ENCODE data around the gene C4BPB.

The C4BPB gene

DNA sequence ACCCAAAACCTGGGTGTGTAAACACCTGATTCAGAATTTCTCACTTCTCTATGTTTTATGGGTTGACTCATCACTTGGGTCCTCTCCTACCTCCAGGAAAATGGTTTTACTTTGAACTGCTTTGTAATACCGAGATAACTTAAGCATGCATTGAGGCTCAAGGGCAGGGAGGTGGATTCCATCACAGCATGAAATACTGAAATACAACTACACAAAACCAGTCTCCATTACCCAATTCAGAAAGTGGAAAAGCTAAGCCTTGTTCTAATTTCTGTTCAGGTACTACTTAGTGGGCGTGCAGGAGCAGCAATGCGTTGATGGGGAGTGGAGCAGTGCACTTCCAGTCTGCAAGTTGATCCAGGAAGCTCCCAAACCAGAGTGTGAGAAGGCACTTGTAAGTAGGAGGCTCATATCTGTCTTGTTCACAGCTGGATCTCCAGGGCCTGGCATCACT is 9.2 kb downstream of the C4BPB start:
- Histone ChIP-seq H3K27me3 (ENCODE audit: control insufficient read depth, insufficient read depth, low read length) (no peaks in the 10 kb centered on the region), H3K9ac (ENCODE audit: low read length) (no peak overlapping the region), H3K4me1 (ENCODE audit: control insufficient read depth, insufficient read depth, low read length) (no peaks in the 10 kb centered on the region), H3K27ac (ENCODE audit: low read depth, low read length) (no peak overlapping the region), H3K36me3 (ENCODE audit: control insufficient read depth, insufficient read depth, low read length) (no peaks in the 10 kb centered on the region), H3K4me3 (ENCODE audit: low read length) (no peak overlapping the region)

DNA sequence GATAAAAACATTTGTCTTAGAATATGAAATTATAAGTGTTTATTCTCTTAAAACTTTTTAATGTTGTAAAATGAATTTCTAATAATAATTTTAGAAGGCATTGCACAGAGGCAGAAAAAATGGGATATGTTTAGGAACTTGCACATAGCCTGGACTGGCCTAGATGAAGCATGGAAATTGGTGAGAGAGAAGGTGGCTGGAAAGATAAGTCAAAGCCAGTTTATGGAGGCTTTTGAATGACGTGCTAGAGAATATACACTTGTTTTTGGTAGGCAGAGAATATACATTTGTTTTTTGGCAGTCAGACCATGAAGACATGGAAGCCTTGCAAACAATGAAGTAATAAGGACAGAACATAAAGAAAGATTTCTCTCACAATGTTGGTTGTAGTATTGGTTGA is 13.1 kb downstream of the C4BPB start:
- H3K4me3 ChIP-seq (ENCODE audit: low read length) = no peak overlapping the region
- H3K4me1 ChIP-seq (ENCODE audit: control insufficient read depth, insufficient read depth, low read length) = no peaks in the 10 kb centered on the region
- no peak overlapping the region for H3K27ac ChIP-seq (ENCODE audit: low read depth, low read length)
- no peak overlapping the region for H3K9ac ChIP-seq (ENCODE audit: low read length)
- no peaks in the 10 kb centered on the region for H3K36me3 ChIP-seq (ENCODE audit: control insufficient read depth, insufficient read depth, low read length)
- no peaks in the 10 kb centered on the region for H3K27me3 ChIP-seq (ENCODE audit: control insufficient read depth, insufficient read depth, low read length)

DNA sequence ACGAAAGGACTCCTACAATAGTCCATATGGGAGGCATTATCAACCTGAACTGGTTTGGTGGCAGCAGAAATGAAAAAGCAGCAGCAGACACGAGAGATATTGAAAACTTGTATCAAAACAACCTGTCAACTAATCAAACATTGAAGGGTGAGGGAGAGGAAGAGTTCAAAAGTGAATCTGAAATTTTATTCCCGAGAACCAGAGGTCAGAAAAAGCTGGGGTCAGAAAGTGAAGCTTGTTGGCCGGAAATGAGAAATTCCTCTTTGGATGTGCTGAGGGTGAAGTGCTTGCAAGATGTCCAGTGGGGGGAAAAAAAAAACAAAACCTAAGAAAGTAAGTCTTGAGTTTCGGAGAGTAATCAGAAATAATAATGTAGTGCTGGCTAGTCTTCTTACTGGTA is 13.5 kb downstream of the C4BPB start:
- no peaks in the 10 kb centered on the region for H3K4me1 ChIP-seq (ENCODE audit: control insufficient read depth, insufficient read depth, low read length)
- no peak overlapping the region for H3K4me3 ChIP-seq (ENCODE audit: low read length)
- H3K36me3 ChIP-seq (ENCODE audit: control insufficient read depth, insufficient read depth, low read length) = no peaks in the 10 kb centered on the region
- no peak overlapping the region for H3K27ac ChIP-seq (ENCODE audit: low read depth, low read length)
- no peak overlapping the region for H3K9ac ChIP-seq (ENCODE audit: low read length)
- no peaks in the 10 kb centered on the region for H3K27me3 ChIP-seq (ENCODE audit: control insufficient read depth, insufficient read depth, low read length)

DNA sequence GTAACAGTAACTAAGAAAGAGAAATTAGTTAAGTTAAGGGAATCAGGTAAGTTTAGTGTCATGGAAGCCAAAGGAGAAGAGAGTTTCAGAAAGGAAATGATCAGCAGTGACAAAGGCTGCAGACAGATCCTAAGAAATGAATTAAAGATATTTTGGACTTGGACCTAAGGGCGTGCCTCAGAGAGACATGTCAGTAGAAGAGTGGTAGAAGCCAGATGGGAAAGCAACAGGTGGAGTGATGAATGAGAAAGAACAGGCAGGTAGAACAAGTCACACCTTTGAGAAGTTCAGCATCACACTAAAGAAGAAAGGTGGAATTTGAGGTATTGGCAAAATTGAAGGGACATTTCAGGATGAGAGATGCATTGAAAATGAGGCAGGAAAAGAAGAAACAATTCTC is 14.0 kb downstream of the C4BPB start:
- Histone ChIP-seq H3K27me3 (ENCODE audit: control insufficient read depth, insufficient read depth, low read length) (no peaks in the 10 kb centered on the region), H3K4me3 (ENCODE audit: low read length) (no peak overlapping the region), H3K9ac (ENCODE audit: low read length) (no peak overlapping the region), H3K36me3 (ENCODE audit: control insufficient read depth, insufficient read depth, low read length) (no peaks in the 10 kb centered on the region), H3K4me1 (ENCODE audit: control insufficient read depth, insufficient read depth, low read length) (no peaks in the 10 kb centered on the region), H3K27ac (ENCODE audit: low read depth, low read length) (no peak overlapping the region)

DNA sequence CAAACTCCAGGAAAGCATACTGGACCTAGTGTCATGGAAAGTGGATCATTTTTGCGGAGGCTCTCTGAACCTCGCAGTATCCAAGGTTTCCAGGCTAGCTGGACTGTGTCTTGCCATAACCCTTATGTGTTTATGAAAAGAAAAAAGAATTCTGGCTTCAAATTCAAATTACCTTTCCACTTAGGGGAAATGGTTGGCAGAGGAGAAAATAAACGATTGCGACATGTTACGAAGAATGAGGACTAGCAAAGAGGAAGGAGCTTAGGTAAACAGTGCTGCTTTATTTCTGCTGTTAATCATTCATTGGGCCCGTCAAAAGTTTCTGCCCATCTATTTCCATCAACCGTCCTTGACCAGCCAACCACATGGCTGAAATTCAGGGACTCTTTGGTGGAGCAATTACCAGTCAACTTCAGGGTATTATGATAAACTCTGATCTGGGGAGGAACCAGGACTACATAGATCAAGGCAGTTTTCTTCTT is 15.3 kb downstream of the C4BPB start, which contains the start of gene C4BPA:
Gene C4BPA (plus strand): TSS at position 342 of the 482 bp plus-strand sequence. CDS start 8,793 bp downstream, outside the sequence.
- H3K4me3 ChIP-seq (ENCODE audit: low read length) = no peak within 1 kb of the TSS
- H3K27me3 ChIP-seq (ENCODE audit: control insufficient read depth, insufficient read depth, low read length) = no peaks in the 10 kb centered on the region
- no peaks in the 10 kb centered on the region for H3K36me3 ChIP-seq (ENCODE audit: control insufficient read depth, insufficient read depth, low read length)
- H3K27ac ChIP-seq (ENCODE audit: low read depth, low read length) = no peak within 1 kb of the TSS
- no peak within 1 kb of the TSS for H3K9ac ChIP-seq (ENCODE audit: low read length)
- no peaks in the 10 kb centered on the region for H3K4me1 ChIP-seq (ENCODE audit: control insufficient read depth, insufficient read depth, low read length)

DNA sequence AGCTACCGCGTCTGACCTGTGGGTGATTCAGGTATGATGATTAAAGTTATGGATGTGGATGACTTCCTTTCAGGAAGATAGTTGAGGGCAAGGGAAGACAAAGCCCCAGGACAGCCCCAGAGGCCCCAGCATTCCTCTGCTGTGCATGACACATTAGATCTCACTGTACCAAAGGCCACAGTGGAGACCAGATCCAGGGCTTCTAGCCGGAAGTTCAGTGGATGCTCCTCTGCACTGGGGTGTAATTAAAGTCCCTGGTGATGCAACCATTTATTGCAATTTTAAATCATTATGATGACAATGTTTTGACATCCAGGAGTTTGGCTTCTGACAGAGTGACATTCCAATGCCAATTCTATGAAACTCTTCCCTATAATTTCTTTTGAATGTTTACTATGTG is 20.3 kb downstream of the C4BPB start:
- no peak overlapping the region for H3K9ac ChIP-seq (ENCODE audit: low read length)
- H3K4me1 ChIP-seq (ENCODE audit: control insufficient read depth, insufficient read depth, low read length) = no peaks in the 10 kb centered on the region
- H3K4me3 ChIP-seq (ENCODE audit: low read length) = no peak overlapping the region
- H3K36me3 ChIP-seq (ENCODE audit: control insufficient read depth, insufficient read depth, low read length) = no peaks in the 10 kb centered on the region
- H3K27me3 ChIP-seq (ENCODE audit: control insufficient read depth, insufficient read depth, low read length) = no peaks in the 10 kb centered on the region
- H3K27ac ChIP-seq (ENCODE audit: low read depth, low read length) = no peak overlapping the region

DNA sequence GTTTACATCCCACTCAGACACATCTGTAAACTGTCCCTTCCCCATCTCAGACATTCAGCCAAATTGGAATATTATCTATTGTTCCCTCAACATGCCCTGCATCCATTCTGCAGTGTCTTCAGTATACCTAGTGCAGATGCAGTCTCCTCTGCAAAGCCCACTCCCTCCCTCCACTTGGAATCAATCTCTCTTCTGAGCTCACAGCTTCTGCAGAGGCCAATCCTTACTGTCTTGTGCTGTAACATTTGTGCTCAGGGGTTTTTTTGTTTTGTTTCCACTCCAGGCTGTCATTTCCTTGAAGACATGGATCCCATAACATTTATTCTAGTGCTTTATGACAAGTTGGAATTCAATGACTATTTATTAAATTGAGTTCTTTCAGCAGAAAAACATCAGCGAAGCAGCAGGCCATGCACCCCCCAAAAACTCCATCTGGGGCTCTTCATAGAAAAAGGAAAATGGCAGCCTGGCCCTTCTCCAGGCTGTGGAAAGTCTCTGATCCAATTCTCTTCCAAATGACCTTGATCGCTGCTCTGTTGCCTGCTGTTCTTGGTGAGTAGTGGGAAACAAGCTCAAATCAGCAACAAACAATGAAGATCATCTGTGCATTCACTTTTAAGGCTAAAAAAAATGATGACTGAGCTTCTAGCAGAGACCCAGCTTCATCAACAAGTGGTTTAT is 24.1 kb downstream of the C4BPB start:
- Histone ChIP-seq H3K27ac (ENCODE audit: low read depth, low read length) (no peak overlapping the region), H3K36me3 (ENCODE audit: control insufficient read depth, insufficient read depth, low read length) (no peaks in the 10 kb centered on the region), H3K4me1 (ENCODE audit: control insufficient read depth, insufficient read depth, low read length) (no peaks in the 10 kb centered on the region), H3K4me3 (ENCODE audit: low read length) (no peak overlapping the region), H3K9ac (ENCODE audit: low read length) (no peak overlapping the region), H3K27me3 (ENCODE audit: control insufficient read depth, insufficient read depth, low read length) (no peaks in the 10 kb centered on the region)

DNA sequence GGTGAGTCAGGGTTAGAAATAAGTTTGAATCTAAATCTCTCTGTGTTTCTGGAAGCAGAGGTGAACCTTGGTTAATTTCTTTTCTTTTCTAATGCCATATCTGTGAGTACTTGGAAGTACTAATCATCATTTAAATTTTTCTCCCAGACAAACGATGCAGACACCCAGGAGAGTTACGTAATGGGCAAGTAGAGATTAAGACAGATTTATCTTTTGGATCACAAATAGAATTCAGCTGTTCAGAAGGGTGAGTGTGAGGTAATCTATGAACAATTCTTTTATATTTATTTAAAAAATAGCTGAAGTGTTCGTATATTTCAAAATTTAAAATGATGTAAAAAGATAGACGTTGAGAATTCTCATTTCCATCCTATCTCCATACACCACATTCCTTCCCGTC is 26.6 kb downstream of the C4BPB start:
- Histone ChIP-seq H3K36me3 (ENCODE audit: control insufficient read depth, insufficient read depth, low read length) (no peaks in the 10 kb centered on the region), H3K4me1 (ENCODE audit: control insufficient read depth, insufficient read depth, low read length) (no peaks in the 10 kb centered on the region), H3K9ac (ENCODE audit: low read length) (no peak overlapping the region), H3K27me3 (ENCODE audit: control insufficient read depth, insufficient read depth, low read length) (no peaks in the 10 kb centered on the region), H3K4me3 (ENCODE audit: low read length) (no peak overlapping the region), H3K27ac (ENCODE audit: low read depth, low read length) (no peak overlapping the region)

DNA sequence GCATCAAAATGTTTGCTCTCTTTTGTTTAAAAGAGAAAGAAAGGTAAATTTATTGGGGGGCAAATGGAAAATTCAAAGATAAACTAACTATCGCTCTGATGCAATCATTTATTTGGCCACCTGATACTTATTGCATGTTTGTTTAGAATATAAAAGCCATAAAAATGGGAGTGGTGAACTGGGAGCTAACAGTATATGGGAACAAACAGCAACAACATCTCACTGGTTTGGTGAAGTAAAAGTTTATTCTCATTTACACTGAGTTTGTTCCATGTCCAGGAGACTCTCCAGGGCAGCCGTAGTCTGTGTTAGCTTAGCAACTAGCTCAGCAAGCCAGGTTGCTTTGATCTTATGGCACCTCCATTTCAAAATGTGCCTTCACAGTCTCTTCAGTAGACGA is 35.7 kb downstream of the C4BPB start:
- no peak overlapping the region for H3K9ac ChIP-seq (ENCODE audit: low read length)
- no peak overlapping the region for H3K27ac ChIP-seq (ENCODE audit: low read depth, low read length)
- H3K4me3 ChIP-seq (ENCODE audit: low read length) = no peak overlapping the region
- H3K4me1 ChIP-seq (ENCODE audit: control insufficient read depth, insufficient read depth, low read length) = no peaks in the 10 kb centered on the region
- no peaks in the 10 kb centered on the region for H3K36me3 ChIP-seq (ENCODE audit: control insufficient read depth, insufficient read depth, low read length)
- H3K27me3 ChIP-seq (ENCODE audit: control insufficient read depth, insufficient read depth, low read length) = no peaks in the 10 kb centered on the region

DNA sequence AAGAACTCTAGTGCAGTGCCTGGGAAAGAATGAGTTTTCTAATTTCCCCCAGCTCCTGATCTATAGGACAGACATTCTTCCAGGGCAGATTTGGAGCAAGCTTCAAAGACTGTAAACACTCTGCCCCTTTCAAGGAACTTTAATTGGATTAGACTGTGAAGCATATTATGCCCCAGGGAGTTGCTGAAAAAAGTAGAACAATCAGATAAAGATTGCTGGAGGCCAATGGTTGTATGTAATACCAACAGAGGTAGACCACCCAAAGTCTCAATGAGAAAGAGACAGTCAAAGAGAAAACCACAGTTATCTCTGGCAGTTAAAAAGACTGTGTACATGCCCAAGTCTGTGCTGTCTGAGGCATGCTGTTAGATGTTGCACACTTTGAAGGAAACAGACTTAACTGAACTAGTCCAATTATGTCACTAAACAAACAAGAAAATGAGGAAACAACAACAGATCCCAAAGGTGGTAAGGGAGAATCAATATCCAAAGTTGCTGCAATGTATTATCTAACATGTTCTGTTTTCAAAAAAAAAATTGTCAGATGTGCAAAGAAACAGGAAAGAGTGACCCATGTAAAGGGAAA is 39.8 kb downstream of the C4BPB start:
- no peaks in the 10 kb centered on the region for H3K4me1 ChIP-seq (ENCODE audit: control insufficient read depth, insufficient read depth, low read length)
- H3K36me3 ChIP-seq (ENCODE audit: control insufficient read depth, insufficient read depth, low read length) = no peaks in the 10 kb centered on the region
- no peak overlapping the region for H3K27ac ChIP-seq (ENCODE audit: low read depth, low read length)
- no peak overlapping the region for H3K4me3 ChIP-seq (ENCODE audit: low read length)
- H3K9ac ChIP-seq (ENCODE audit: low read length) = no peak overlapping the region
- no peaks in the 10 kb centered on the region for H3K27me3 ChIP-seq (ENCODE audit: control insufficient read depth, insufficient read depth, low read length)

DNA sequence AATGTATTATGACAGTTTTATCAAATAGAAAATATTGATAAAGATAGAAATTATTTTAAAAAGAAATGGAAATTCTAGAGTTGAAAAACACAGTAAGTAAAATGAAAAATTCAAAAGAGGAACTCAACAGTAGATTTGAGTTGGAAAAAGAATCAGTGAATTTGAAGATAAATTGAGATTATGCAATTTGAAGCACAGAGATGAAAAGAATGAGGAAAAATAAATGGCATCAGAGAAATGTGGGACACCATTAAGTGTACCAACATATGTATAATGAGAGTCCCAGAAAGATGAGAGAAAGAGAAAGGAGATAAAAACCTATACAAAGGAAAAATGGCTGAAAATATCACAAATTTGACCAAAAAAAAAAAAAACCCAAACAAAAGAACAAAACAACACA is 40.4 kb downstream of the C4BPB start:
- Histone ChIP-seq H3K27me3 (ENCODE audit: control insufficient read depth, insufficient read depth, low read length) (no peaks in the 10 kb centered on the region), H3K36me3 (ENCODE audit: control insufficient read depth, insufficient read depth, low read length) (no peaks in the 10 kb centered on the region), H3K27ac (ENCODE audit: low read depth, low read length) (no peak overlapping the region), H3K4me3 (ENCODE audit: low read length) (no peak overlapping the region), H3K9ac (ENCODE audit: low read length) (no peak overlapping the region), H3K4me1 (ENCODE audit: control insufficient read depth, insufficient read depth, low read length) (no peaks in the 10 kb centered on the region)

DNA sequence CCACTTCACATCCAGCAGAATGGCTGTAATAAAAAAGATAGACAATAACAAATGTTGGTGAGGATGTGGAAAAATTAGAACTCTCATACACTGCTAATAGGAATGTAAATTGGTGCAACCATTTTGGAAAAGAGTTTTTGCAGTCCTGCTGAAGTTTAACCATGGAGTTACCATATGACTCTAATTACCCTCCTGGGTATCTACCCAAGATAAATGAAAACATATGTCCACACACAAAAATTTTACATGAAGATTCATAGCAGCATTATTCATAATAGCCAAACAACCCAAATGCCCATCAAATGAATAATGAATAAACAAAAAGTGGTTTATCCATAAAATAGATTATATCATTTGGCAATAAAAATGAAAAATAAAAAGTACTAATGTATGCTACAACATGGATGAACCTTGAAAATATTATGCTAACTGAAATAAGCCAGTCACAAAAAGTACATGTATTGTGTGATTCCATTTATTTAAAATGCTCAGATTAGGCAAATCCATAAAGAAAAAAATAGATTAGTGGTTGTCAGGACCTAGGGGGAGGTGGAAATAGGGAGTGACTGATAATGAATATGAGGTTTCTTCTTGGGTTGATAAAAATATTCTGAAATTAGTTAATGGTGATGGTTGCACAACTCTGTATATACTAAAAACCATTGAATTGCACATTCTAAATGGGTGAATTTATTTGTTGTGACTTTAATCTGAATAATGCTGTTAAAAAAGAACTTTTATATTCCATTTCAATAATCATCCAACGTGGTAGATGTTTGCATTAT is 41.8 kb downstream of the C4BPB start:
- Histone ChIP-seq H3K4me3 (ENCODE audit: low read length) (no peak overlapping the region), H3K27me3 (ENCODE audit: control insufficient read depth, insufficient read depth, low read length) (no peaks in the 10 kb centered on the region), H3K27ac (ENCODE audit: low read depth, low read length) (no peak overlapping the region), H3K36me3 (ENCODE audit: control insufficient read depth, insufficient read depth, low read length) (no peaks in the 10 kb centered on the region), H3K4me1 (ENCODE audit: control insufficient read depth, insufficient read depth, low read length) (no peaks in the 10 kb centered on the region), H3K9ac (ENCODE audit: low read length) (no peak overlapping the region)

Data from rectal smooth muscle tissue (tissue), 1 donor.